ENCODE results near the gene CFAP99. TPM values are rescaled to one million over a fixed set of nuclear protein-coding genes. Genes with fewer than 3 reads are reported as not detected.

CFAP99 gene
- not detected for total RNA-seq

GRCh38 chr4:2418650-2419571, at the start of gene CFAP99:
TSS of gene CFAP99 (plus strand) at chr4:2418955.
- peak; percentile 99 for DNase-seq
- peak; percentile 95 for ATAC-seq
- Histone ChIP-seq H3K4me3 (peak within 1 kb of the TSS in 1 of 2 donors; percentile 34), H3K27me3 (no peaks in the 10 kb centered on the region), H3K4me1 (peaks cover 30% of the 10 kb centered on the region), H3K27ac (peak within 1 kb of the TSS in 3 of 4 donors; percentile 33 to 79 (median 77)), H3K36me3 (replicated peaks in 1 of 2; ENCODE audit: insufficient read depth in 1 of 2, low read depth in 2 of 2) (no peaks in the 10 kb centered on the region), H3K9me3 (no peaks in the 10 kb centered on the region)
- intact Hi-C loops (cut with DNase I), result no loop called here
- peak in 2 of 3 donors; percentile 44 to 54 for TF ChIP-seq POLR2A (IDR thresholded peaks at IDR 0.05)
- TF ChIP-seq, protein P1, sequence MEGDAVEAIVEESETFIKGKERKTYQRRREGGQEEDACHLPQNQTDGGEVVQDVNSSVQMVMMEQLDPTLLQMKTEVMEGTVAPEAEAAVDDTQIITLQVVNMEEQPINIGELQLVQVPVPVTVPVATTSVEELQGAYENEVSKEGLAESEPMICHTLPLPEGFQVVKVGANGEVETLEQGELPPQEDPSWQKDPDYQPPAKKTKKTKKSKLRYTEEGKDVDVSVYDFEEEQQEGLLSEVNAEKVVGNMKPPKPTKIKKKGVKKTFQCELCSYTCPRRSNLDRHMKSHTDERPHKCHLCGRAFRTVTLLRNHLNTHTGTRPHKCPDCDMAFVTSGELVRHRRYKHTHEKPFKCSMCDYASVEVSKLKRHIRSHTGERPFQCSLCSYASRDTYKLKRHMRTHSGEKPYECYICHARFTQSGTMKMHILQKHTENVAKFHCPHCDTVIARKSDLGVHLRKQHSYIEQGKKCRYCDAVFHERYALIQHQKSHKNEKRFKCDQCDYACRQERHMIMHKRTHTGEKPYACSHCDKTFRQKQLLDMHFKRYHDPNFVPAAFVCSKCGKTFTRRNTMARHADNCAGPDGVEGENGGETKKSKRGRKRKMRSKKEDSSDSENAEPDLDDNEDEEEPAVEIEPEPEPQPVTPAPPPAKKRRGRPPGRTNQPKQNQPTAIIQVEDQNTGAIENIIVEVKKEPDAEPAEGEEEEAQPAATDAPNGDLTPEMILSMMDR (IDR thresholded peaks at IDR 0.05), result peak in 4 of 7 experiments; percentile 13 to 52 (median 33)
- 0 to 1% methylated on average over 26 to 83 of the region's 94 CpGs for WGBS, 2 donors

DNA sequence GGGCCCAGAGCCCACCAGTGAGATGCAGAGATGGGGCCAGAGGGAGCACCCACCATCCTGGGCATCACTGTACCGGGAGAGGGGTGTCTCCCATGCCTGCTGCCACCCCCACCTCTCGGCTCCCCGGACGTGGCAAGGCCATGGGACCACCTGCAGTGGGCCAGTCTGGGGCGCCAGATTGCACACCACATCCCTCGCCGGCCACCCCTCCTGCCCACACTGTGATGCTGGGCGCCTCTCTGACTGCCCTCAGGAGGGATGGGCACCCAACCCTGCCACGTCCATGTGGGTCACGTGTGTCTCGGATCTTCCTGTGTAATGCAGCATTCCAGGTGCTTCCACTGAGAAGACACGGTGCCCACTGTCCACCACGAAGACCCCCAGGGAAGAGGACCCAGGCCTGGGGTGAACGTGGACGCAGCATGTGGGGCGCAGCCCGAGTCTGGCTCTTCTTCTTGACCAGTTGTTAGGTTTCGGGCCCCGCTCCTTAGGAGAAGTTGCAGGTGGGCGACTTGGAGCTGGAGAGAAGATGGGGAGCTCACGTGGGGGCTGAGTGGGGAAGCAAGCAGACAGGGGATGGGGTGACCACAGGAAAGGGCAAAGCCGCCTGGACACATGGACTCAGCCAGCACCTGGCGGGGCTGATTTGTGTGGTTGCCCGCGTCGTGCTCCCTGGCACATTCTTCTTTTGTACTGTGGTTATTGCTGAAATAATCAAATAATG, 48.0 kb upstream of the CFAP99 start:
- Histone ChIP-seq H3K27ac (no peak overlapping the region), H3K36me3 (replicated peaks in 1 of 2; ENCODE audit: insufficient read depth in 1 of 2, low read depth in 2 of 2) (no peaks in the 10 kb centered on the region), H3K9me3 (no peaks in the 10 kb centered on the region), H3K27me3 (no peaks in the 10 kb centered on the region), H3K4me3 (no peak overlapping the region), H3K4me1 (no peaks in the 10 kb centered on the region)
- TF ChIP-seq POLR2A (IDR thresholded peaks at IDR 0.05), result no peak
- TF ChIP-seq, protein P1 (IDR thresholded peaks at IDR 0.05), result no peak
- DNase-seq, result no peak
- intact Hi-C loops (cut with DNase I), result no loop called here
- no peak for ATAC-seq
- WGBS, 2 donors, result 83 to 85% methylated on average over 17 to 24 of the region's 26 CpGs

DNA sequence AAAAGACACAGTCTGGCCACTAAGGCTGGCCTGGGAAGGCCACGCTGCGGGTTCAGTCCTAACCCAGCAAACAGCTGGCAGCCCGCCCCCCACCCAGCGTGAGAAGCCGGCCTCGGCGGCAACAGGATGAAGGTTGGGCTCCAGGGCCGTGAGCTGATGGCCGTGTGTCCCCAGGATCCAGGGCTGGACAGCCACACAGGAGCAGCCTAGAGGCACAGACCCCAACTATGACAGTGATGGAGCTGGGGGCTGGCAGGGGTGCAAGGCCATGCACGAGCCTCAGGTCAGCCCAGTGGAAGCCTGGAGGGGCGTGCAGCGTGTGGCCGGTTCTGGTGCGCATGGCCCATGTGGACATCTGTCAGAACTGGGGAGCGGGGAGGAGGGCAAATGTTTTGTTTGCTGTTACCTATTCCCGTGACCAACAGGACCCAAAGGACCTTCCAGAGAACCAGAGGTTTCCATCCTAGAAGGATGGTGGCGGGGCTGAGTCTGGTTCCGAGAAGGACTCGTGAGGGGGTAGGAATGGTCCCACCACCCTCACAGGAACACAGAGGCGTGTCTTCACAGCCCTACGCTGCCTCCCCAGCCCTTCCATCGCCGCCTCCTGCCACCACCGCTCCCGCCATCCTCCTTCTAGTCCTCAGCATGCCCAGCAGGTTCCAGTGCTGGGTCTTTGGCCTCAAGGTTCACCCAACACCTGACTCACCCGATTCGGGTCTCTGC, 46.8 kb upstream of the CFAP99 start:
- WGBS, 2 donors, result 77 to 91% methylated on average over 17 to 27 of the region's 27 CpGs
- Histone ChIP-seq H3K27me3 (no peaks in the 10 kb centered on the region), H3K9me3 (no peaks in the 10 kb centered on the region), H3K27ac (no peak overlapping the region), H3K4me3 (no peak overlapping the region), H3K36me3 (replicated peaks in 1 of 2; ENCODE audit: insufficient read depth in 1 of 2, low read depth in 2 of 2) (no peaks in the 10 kb centered on the region), H3K4me1 (no peaks in the 10 kb centered on the region)
- ATAC-seq (no peak), DNase-seq (no peak)
- TF ChIP-seq, protein P1 (IDR thresholded peaks at IDR 0.05), result no peak
- no peak for TF ChIP-seq POLR2A (IDR thresholded peaks at IDR 0.05)
- intact Hi-C loops (cut with DNase I), result no loop called here

- no peak for DNase-seq
- TF ChIP-seq, protein P1 (IDR thresholded peaks at IDR 0.05), result no peak
- no peak for TF ChIP-seq POLR2A (IDR thresholded peaks at IDR 0.05)
- Histone ChIP-seq H3K4me1 (no peaks in the 10 kb centered on the region), H3K4me3 (no peak overlapping the region), H3K9me3 (no peaks in the 10 kb centered on the region), H3K36me3 (replicated peaks in 1 of 2; ENCODE audit: insufficient read depth in 1 of 2, low read depth in 2 of 2) (no peaks in the 10 kb centered on the region), H3K27ac (no peak overlapping the region), H3K27me3 (no peaks in the 10 kb centered on the region)
- intact Hi-C loops (cut with DNase I), result no loop called here
- no peak for ATAC-seq
- 79 to 87% methylated on average over 8 to 12 of the region's 14 CpGs for WGBS, 2 donors
These were observed 46.2 kb upstream of the CFAP99 start for GRCh38 chr4:2372488-2373030.
